ENCODE data around the gene MAP1B.
A peak's percentile ranks its signal among the peaks of the same experiment; 100 is the strongest.

Gene MAP1B

DNA sequence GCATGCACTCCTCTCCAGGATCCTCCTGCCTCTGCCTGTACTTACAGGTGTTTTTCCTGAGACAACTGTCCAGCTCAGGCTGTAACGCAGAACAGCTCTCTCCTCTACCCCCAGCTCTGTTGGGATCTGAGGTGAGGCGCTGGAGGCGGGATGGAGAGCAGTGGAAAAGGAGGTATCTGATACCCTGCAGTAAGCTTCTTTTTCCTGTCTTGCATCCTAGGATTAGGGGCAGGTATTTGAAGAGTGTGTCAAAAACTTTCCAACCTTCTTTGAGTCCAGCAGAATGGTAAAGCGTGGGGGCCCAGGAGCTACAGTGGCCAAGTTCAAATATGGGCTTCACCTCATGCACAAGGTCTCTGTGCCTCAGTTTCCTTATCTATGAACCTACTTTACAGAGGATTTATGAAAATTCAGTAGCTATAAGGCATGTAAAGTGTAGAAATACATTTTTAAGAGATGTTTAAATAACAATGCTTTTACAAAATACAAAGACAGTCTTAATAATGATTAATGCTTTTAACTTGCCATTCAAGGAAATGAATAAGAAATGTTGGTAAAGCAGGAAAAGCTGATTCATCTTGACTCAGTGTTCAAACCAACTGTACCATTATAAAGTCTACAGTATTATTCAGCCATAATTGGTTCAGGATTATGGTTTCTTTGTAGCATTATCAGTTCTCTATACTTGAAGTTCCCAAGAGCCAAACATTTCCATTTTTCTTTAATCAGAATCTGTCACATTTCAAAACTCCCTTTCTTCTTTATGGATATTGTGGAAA is 26.1 kb downstream of the MAP1B start:
- DNase-seq (ENCODE audit: low read depth in 2 of 2), result no peak

DNA sequence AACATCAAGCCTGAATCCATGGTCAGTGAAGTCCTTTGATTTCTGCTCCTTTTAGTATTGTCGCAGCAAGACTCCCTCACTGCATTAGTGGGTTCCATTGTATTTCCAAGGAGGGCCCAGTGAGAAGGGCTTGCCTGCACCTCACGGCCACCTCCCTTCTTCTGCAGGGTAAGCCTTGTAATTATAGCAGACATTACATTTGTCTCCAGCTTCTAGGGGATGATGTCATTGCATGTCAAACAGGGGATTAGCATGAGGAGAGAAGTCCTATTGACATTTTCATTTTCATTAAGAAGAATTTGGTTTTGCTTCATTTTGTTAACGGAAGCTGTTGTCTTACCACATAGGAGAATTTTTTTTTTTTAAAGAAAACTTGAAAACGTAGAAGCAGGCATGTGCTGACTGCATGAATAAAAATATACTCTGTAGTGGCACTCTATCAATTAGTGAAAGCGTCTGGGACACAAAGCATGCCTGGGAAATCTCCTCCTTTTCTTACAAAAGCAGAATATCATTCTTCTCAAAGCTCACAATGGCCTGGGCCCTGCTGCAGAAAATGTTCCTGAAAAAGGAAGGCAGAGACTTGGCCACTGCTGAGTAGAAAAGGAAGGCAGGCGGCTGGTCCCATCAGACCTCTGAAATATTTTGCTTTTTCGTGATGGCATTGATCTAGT is 27.1 kb downstream of the MAP1B start:
- no peak for DNase-seq (ENCODE audit: low read depth in 2 of 2)

DNA sequence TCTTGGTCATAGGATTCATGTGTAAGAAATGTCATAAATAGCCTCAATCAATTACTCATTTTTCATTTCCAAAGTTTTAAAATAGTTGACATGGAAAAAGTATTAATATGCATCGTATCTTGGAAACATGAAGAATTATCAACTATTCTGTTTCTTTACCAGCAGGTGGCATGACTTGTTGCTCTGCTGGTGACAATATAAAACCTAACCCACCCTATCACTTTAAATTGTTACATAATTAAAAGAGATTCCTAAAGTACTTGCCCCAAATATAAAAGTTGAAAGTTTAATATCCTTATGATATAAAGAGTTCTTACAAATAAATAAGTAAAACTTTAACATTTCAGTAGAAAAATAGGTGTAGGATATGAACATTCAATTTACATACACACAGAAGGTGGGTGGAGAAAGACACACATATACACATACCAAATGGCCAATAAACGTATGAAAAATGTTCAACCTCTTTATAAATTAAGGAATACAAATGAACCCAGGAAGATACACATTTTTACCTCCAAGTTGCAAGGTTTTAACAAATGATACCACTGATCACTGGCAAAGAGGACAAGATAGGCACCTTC is 30.6 kb downstream of the MAP1B start:
- DNase-seq (ENCODE audit: low read depth in 2 of 2), result no peak

DNA sequence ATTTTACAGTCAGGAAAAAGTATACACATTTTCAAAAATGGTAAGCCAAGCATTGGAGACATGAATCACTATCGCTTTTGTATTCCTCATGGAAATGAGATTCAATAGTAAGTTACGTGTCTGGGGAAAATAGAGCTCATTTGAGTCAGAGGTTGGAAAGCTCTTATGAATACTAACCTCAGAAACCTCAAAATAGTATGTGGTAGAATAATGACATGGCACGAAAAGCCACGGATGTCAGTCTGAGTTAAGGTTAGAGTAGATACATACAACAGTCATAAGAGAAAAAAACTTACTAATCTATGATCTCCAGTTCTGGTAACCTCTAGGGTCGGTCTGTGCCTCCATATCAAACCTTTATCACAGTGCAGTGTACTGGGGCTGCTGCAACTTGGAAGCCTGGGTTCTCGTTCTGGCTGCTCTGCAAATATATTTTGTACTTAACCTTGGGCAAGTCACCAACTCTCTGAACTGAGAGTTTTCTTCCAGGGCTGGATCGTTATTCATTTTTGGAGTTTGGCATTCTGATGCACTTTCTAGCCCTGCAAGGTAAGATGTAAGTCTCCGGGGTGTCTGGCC is 31.8 kb downstream of the MAP1B start:
- DNase-seq (ENCODE audit: low read depth in 2 of 2), result peak; percentile 1 to 23

DNA sequence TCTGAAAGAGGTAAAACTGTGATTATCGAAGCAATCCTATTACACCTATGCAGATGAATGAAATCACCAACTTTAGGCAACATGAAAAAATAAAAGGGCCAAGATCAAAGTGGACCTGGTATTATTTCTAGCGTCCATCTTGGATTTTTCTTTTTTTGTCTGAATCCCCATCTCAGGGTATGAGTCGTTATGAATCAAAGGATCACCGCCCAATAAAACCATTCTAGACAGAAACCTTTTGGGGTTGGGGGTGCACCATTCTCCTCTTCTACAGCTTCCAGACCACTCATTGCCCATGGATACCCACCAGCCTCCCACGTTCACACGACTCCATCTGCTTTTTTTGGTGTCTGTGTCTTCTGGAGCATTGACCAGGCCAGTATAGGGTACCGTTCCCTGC is 33.4 kb downstream of the MAP1B start:
- DNase-seq (ENCODE audit: low read depth in 2 of 2), result no peak

DNA sequence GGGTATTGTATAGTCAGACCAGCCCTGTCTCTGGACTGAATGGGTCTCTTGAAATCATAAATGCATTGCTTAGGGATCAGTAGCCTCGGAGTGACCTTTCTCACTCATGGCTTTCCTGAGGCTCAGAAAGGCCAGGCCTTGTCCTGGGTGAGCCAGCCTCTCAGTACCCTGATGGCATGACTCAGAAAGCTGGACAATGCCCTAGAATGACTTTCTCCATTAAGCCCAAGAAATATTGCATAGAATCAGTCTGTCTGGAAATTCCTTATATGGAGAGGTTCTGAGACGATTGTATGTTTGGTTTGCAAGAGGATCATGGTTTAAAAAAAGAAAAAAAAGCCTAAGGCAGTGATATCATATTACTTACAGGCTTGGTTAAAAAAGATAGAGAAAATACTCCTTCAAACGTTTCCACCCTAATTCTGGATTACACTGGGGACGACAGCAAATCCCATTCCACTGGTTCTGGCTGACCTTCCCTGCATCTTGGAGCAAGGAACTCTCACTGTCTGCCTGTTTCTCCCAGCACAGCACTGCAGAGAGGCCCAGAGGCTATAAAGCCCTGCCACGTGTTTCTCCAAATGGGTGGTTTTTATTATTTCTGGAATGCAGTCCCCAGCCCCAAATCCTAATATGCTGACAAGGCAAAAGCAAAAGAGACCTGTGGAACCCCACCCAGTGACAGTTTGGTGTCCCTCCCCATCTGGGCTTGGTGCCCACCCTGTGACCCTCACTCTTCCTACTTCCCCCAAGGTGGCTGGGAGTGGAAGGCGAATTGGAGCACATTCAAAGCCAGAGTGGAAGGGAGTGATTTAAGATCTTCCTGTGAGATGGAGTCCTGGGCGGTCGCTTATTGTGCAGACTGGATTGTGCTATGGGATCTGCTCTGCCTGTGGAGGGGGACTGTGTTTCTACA is 34.4 kb downstream of the MAP1B start:
- no peak for DNase-seq (ENCODE audit: low read depth in 2 of 2)

DNA sequence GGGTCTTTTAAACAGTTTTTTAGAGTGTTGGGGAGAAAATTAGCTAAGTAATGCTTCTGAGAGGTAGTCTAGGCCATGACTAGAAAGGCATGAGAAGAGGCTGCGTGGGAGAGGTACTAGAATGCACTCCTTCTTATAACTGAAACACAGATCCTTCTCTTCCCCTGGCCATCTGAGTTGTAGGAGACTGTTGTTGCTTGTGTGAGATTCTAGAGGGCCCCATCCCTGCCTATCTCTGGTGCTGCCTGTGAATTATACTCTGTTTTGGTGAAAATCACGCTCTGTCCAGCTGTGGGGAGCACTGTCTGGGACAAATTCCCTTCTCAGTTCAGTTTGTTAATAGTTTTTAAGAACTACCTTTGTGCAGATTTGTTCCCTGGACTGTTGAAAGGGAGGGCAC is 37.5 kb downstream of the MAP1B start:
- DNase-seq (ENCODE audit: low read depth in 2 of 2), result no peak

DNA sequence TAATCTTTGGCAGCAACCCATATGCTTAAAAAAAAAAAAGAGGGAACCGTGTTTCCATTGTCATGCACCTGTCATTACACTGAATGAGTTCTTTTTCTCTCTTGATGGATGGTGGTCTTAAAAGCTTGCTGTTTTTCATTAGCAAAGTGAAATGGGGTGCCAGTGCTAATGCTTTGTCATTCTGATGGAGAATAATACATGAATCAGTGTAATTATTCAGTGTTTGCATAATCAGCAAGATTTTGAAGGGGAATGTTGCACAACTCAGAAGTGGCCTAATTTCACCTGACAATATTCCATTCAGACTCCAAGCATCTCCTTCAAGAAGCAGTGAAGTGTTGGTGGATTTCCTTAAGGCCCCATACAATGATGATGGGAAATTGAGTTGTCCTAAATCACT is 38.1 kb downstream of the MAP1B start:
- no peak for DNase-seq (ENCODE audit: low read depth in 2 of 2)

DNA sequence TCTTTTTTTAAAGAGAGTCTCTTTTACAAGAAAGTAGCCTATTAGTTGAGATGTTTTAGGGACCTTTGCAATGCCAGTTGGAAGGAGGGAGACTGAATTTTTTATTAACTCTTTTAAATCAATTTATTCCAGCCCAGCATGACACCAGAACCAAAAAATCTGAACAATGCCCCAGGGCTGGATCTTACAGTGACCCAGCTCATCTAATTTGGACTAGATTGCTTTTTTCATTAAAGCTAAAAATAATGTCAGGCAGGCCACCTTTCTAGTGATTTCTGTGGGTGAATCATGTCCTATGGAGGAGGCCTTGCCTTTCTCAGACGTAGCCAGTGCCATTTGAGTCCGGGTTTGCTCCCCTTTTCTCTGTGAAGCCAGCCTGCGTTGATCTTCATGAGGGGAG is 38.8 kb downstream of the MAP1B start:
- DNase-seq (ENCODE audit: low read depth in 2 of 2), result no peak

DNA sequence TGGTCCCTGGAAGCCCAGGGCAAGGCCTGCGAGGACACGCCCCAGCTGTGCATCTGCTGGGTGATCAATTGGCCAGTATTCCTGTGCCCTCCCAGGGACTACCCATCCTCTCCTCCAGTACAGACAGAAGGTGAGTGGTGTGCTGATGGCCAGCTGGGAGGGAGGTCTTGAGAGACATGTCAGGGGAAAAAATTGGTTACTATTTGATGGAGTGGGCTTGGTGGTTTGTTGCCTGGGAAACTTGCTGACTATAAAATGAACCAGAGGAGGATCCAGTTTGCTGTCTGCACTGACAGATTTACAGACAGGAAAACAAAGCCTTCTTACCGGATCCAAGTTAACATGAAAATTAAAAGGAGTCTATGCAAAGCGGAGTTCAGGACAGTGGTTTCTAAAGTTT is 40.3 kb downstream of the MAP1B start:
- no peak for DNase-seq (ENCODE audit: low read depth in 2 of 2)

DNA sequence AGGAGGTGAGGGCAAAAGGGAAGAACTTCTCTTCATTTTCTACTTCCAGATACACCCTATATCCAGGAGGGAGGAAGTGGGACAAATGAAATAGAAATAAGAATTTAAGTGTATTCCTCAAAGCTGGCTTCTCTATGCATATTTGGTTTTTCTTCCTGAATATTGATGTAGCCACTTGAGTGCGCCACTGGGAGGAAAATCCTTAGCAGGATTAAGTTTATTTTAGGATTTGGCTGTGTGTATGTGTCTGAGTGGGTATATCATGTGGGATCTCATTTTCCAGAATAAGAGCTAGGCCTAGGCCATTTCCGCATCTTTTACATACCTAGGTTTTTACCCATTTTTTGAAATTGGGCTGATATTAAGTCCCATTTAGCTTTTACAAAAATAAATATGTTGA is 42.5 kb downstream of the MAP1B start:
- no peak for DNase-seq (ENCODE audit: low read depth in 2 of 2)

DNA sequence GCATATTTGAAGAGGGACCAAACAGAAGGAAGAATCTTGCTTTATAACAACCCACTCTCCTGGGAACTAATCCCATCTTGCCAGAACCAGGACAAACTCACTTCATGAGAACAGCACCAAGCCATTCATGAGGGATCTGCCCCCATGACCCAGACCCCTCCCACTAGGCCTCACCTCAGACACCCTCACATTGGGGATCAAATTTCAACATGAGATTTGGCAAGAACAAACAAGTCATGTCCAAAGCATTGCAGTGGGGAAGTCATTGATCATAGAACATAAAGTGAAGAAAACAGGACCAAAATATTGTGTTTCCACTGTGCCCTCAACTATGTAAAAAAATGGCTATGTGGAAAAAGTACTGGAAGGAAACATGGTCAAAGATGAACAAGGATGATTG is 43.9 kb downstream of the MAP1B start:
- DNase-seq (ENCODE audit: low read depth in 2 of 2), result no peak

DNA sequence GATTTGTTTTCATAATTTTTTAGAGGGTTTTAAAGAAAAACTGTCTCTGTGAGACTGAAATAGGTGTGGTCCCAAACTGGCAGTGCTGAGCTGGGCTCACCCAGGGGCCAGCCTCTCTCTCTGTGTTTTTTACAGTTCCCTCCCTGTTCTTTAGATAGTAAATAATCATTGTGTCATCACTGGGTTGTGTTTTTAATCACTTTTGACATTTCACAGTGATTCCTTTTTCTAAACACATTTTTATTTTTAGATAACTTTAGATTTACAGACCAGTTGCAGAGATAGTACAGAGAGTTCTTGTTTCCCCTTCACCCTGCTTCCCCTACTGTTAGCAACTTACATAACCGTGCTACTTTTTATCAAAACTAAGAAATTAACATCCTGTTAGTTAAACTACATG is 44.4 kb downstream of the MAP1B start:
- no peak for DNase-seq (ENCODE audit: low read depth in 2 of 2)

DNA sequence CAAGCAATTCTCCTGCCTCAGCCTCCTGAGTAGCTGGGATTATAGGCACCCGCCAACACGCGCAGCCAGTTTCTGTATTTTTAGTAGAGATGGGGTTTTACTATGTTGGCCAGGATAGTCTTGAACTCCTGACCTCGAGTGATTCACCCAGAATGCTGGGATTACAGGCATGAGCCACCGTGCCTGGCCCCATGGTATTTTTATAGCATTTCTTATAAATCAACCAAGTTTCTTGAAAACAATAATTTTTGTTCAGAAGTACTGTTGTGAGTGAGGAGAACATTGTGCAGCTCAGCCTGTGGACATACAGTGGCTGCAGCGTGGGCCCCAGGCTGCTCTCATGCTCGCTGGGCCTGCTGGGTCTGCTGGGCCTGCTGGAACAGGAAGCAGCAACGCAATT is 45.3 kb downstream of the MAP1B start:
- no peak for DNase-seq (ENCODE audit: low read depth in 2 of 2)

DNA sequence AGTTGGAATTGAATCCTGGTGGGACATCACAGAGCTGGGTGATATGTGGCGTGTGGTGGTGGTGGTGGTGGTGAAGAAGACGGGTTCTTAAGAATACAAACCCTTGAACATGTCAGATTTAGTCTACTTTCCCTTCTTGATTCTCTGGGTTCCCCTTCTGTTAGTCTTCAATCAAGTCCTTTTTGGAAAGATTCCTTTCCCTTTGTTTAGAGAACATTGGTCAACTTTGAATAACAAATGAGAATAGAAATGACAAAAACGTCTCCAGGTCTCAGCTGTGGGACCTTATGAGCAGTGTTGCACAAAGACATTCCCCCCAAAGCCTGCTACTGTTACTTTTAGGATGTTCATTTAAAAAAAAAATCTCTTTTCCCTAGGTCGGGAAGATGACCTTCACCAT is 46.3 kb downstream of the MAP1B start:
- DNase-seq (ENCODE audit: low read depth in 2 of 2), result no peak

DNA sequence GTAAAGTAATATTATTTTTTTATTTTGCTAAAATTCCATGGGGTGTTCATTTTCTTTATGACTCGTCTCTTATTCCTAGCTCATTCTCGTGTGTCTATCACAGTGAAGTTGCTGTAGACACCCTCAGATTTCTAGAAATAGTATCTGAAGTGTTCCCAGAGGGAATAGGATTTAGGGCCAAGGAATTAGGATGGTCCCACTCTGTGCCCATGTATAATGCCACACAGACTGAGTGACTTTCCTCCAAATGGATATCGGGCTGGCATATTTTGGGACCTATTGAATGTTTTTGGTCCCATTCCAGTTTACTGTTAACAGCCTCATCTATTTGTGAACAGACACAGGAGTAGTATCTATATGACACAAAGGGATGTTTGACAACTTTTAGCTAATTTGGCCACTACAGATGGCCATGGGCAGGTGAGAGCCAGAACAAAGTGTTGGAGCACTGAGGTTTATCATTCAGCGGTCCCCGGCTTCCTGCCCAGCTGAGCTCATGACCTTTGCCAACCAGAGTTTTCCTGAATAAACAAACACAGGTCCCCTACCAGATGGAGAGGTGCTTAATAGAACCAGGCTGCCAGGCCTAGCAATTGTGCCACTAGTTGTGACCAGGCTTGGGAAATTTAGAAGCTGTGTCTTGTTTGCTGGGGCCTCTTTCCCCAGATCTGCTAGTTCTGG is 46.9 kb downstream of the MAP1B start:
- no peak for DNase-seq (ENCODE audit: low read depth in 2 of 2)

DNA sequence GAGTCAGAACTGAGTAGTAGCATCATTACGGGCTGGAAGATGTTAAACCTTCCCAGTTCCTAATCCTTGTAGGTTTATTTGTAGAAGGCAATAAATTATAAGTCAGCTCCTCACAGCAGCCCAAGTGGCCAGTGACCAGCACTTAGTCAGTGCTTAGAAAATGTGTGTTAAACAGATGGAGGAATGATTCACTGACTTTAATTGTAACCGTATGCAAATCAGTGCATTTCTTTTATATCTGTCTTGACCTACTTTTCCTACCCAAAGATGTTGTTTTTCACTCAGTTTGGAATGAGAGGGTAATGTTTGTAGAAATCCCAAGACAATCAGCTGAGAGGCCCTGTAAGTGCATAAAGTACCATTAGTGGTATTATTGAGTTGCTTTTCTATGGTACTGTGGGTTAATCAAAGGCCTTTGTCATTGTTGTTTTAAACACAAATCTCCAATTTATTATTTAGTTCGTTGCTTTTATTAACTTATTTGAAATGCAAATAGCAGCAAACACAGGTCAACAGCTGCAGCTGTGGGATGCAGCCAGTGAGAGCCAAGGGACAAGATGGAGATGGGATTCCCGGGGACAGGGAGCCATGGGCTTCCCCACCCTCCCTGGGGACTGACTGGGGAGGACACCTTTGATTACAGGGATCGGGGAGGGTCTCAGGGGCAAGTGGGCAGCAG is 49.8 kb downstream of the MAP1B start:
- DNase-seq (ENCODE audit: low read depth in 2 of 2), result no peak

DNA sequence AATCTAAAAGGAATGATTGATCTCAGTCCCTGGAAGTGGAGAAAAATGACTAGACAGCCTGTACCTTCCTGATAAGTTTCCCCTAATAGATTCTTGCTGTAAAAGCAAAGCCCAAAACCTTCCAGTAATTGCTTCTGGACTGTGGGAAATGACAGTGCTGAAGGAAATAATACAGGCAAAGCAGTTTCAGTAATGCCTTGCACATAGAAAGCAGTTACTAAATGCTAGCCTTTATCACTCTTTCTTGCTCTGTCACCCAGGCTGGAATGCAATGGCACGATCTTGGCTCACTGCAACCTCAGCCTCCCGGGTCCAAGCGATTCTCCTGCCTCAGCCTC is 50.3 kb downstream of the MAP1B start:
- no peak for DNase-seq (ENCODE audit: low read depth in 2 of 2)

DNA sequence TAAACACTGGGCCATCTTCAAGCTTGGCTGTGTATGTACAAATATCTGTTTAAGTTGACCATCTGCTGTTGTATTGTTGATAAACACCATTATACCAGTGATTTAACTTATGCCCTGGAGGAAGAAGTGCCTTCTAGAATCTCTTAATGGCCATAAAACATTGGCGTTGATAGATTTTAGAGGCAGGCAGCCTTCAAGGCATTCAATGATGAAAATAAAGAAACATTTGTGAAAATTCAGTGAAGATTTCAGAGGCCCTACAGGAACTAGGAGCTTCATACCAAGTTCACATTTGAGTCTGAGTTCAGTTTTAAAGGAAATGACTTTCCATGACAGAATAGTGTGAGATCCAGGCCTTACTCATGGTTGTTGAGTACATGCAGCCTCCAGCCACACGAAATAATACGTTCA is 52.2 kb downstream of the MAP1B start:
- DNase-seq (ENCODE audit: low read depth in 2 of 2), result no peak

DNA sequence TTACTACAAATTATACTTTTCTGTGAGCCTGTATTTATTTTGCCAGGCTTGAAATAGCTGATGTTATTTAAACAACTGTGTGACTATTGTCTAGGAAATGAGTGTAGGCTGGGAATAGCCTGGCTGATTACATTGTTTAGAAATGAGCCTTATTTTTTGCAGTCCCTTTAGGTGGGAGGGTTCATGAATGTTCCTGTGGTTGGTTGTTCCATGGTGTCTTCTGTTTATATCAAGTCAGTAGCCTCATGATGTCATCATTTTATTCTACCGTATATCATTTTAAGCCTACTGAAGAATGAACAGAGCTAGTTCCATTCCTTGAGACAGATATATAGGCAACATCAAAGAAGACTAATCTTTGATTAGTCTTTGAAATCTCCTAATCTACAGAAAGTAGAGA is 53.1 kb downstream of the MAP1B start:
- DNase-seq (ENCODE audit: low read depth in 2 of 2), result no peak

DNA sequence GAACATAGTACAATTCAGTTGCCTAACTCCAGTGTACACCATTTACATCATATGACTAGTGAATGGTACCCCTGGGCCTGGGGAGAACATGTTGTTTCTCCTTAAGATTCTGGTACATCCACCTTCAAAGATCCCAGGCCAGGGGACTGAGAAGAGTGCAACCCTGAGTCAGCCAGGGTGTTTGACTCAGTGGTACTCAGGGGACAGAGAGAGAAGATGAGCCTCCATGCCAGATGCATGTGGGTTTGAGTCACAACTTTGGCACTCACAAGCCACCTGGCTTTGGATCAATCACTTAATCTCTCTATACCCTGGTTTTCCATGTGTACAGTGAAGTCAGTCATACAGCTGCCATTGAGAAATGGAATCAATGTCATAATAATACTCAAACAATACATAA is 53.7 kb downstream of the MAP1B start:
- DNase-seq (ENCODE audit: low read depth in 2 of 2), result no peak

Data from stimulated activated CD4-positive, alpha-beta T cell treated with anti-CD3 and anti-CD28 coated beads, Interleukin-4, amount 100 ng/mL, for 48 hours (primary cell).